ENCODE results near the gene ATG101.

- no peak for TF ChIP-seq GATA2 (CRISPR knock-in tag; IDR thresholded peaks at IDR 0.05)
- TF ChIP-seq GATAD2B (IDR thresholded peaks at IDR 0.05; ENCODE audit: borderline replicate concordance) = no peak
- TF ChIP-seq, protein P1, sequence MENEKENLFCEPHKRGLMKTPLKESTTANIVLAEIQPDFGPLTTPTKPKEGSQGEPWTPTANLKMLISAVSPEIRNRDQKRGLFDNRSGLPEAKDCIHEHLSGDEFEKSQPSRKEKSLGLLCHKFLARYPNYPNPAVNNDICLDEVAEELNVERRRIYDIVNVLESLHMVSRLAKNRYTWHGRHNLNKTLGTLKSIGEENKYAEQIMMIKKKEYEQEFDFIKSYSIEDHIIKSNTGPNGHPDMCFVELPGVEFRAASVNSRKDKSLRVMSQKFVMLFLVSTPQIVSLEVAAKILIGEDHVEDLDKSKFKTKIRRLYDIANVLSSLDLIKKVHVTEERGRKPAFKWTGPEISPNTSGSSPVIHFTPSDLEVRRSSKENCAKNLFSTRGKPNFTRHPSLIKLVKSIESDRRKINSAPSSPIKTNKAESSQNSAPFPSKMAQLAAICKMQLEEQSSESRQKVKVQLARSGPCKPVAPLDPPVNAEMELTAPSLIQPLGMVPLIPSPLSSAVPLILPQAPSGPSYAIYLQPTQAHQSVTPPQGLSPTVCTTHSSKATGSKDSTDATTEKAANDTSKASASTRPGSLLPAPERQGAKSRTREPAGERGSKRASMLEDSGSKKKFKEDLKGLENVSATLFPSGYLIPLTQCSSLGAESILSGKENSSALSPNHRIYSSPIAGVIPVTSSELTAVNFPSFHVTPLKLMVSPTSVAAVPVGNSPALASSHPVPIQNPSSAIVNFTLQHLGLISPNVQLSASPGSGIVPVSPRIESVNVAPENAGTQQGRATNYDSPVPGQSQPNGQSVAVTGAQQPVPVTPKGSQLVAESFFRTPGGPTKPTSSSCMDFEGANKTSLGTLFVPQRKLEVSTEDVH (IDR thresholded peaks at IDR 0.05; ENCODE audit: low read depth, partially characterized antibody) = no peak
- TF ChIP-seq, protein P2, sequence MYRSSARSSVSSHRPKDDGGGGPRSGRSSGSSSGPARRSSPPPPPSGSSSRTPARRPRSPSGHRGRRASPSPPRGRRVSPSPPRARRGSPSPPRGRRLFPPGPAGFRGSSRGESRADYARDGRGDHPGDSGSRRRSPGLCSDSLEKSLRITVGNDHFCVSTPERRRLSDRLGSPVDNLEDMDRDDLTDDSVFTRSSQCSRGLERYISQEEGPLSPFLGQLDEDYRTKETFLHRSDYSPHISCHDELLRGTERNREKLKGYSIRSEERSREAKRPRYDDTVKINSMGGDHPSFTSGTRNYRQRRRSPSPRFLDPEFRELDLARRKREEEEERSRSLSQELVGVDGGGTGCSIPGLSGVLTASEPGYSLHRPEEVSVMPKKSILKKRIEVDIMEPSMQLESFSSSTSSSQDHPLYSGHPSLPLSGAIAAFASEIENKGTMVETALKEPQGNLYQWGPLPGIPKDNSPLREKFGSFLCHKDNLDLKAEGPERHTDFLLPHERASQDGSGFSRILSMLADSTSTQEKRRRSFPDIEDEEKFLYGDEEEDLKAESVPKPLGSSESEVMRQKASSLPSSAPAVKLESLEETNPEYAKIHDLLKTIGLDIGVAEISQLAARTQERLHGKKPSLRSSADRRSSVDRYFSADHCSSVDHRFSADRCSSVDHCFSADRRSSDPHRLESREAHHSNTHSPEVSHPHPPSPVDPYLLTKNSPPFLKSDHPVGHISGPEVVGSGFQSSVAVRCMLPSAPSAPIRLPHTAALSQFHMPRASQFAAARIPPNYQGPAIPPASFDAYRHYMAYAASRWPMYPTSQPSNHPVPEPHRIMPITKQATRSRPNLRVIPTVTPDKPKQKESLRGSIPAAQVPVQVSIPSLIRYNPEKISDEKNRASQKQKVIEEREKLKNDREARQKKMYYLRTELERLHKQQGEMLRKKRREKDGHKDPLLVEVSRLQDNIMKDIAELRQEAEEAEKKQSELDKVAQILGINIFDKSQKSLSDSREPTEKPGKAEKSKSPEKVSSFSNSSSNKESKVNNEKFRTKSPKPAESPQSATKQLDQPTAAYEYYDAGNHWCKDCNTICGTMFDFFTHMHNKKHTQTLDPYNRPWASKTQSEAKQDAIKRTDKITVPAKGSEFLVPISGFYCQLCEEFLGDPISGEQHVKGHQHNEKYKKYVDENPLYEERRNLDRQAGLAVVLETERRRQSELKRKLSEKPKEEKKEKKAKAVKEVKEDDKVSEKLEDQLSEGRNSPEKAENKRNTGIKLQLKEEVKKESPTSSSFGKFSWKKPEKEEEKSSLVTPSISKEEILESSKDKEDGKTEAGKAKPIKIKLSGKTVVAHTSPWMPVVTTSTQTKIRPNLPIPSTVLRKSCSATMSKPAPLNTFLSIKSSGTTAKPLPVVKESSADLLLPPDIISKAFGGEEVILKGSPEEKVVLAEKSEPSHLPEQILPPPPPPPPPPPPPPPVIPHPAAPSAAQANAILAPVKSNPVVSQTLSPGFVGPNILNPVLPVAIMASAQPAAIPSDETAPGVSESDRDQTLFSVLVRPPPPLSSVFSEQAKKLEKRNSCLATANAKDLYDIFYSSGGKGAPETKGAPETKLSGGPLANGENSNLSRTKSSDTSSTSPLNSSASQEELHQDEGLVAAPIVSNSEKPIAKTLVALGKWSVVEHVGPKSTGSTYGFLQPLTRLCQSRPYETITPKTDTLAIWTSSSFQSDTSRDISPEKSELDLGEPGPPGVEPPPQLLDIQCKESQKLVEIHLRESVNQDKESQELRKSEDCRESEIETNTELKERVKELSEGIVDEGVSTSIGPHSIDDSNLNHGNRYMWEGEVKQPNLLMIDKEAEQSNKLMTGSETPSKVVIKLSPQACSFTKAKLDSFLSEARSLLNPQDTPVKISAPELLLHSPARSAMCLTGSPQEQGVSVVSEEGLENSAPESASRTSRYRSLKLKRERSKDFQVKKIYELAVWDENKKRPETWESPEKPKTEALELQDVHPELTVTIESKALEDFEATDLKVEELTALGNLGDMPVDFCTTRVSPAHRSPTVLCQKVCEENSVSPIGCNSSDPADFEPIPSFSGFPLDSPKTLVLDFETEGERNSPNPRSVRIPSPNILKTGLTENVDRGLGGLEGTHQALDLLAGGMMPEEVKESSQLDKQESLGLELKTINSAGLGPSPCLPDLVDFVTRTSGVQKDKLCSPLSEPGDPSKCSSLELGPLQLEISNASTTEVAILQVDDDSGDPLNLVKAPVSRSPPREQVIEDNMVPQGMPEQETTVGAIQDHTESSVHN (IDR thresholded peaks at IDR 0.05; ENCODE audit: borderline replicate concordance in 1 of 2, low read depth in 1 of 2) = no peak
- no peak for TF ChIP-seq STAG1 (CRISPR knock-in tag; IDR thresholded peaks at IDR 0.05; ENCODE audit: borderline replicate concordance)
- no peak for TF ChIP-seq MTF1 (CRISPR knock-in tag; IDR thresholded peaks at IDR 0.05; ENCODE audit: borderline replicate concordance)
- TF ChIP-seq, protein P3, sequence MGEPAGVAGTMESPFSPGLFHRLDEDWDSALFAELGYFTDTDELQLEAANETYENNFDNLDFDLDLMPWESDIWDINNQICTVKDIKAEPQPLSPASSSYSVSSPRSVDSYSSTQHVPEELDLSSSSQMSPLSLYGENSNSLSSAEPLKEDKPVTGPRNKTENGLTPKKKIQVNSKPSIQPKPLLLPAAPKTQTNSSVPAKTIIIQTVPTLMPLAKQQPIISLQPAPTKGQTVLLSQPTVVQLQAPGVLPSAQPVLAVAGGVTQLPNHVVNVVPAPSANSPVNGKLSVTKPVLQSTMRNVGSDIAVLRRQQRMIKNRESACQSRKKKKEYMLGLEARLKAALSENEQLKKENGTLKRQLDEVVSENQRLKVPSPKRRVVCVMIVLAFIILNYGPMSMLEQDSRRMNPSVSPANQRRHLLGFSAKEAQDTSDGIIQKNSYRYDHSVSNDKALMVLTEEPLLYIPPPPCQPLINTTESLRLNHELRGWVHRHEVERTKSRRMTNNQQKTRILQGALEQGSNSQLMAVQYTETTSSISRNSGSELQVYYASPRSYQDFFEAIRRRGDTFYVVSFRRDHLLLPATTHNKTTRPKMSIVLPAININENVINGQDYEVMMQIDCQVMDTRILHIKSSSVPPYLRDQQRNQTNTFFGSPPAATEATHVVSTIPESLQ (CRISPR knock-in tag; IDR thresholded peaks at IDR 0.05) = no peak
- no peak for TF ChIP-seq ZNF274 (IDR thresholded peaks at IDR 0.05; ENCODE audit: borderline replicate concordance, low read depth, low read length)
- no peak for TF ChIP-seq SP1 (CRISPR knock-in tag; IDR thresholded peaks at IDR 0.05)
- no peak for TF ChIP-seq TBL1XR1 (IDR thresholded peaks at IDR 0.05; ENCODE audit: low read length in 2 of 2)
- TF ChIP-seq CREB1 (IDR thresholded peaks at IDR 0.05) = no peak
- no peak for TF ChIP-seq CREB1 (CRISPR knock-in tag; IDR thresholded peaks at IDR 0.05)
- no peak for TF ChIP-seq ZNF175 (CRISPR knock-in tag; IDR thresholded peaks at IDR 0.05; ENCODE audit: low read depth)
Measured at GRCh38 chr12:52074971-52075724, 5.4 kb downstream of the ATG101 start.

Measured in K562 (cell line).